ENCODE results near the gene GPSM1.

Gene GPSM1

DNA sequence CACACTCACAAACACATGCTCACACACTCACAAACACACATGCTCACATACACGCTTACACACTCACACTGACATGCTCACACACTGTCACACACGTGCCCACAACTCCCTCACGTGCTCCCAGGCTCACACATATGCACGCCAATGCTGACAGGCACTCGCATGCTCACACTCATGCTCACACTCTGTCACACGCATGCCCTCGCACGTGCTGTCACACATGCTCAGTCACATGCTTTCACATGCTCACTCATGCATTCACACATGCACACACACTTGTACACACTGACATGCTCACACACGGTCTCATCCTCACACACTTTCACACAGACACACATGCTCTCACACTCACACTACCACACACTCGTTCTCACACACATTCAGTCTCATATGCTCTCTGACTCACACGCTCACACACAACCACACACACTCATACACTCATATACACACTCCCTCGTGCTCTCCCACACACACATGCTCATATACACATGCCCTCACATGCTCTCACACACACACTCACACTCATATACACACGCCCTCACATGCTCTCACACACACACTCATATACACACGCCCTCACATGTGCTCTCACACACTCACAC lies 33.8 kb upstream of the GPSM1 start:
- TF ChIP-seq CTCF (IDR thresholded peaks at IDR 0.05; ENCODE audit: insufficient read depth, low read length, poor library complexity, severe bottlenecking), result no peak
- Histone ChIP-seq H3K36me3 (ENCODE audit: control insufficient read depth, insufficient read depth, low read length) (no peaks in the 10 kb centered on the region), H3K27me3 (replicated peaks; ENCODE audit: control insufficient read depth, insufficient read depth, low read length) (no peaks in the 10 kb centered on the region; the same call in 1 of the 2 replicates), H3K4me3 (replicated peaks; ENCODE audit: low read depth, low read length) (no peak overlapping the region)
- DNase-seq (ENCODE audit: extremely low read depth, insufficient read length), result no peak

DNA sequence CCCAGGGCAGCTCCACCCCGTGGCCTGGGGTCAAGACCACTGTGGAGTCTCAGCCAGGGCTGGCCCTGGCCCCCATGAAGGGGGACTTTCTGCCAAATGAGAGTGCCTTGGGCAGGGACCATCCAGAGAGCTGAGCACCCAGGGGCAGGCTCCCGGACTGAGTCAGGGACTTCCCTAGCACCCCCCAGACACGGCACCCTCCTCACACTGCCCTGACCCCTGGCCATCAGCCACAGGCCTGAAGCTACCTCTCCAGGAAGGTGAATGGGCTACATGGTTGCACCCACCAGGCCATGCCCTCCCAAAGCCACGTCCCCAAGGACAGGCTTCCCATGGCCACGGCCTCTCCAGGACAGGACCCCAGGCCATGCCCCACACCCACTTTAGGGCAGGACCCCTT lies 32.9 kb upstream of the GPSM1 start:
- Histone ChIP-seq H3K4me3 (replicated peaks; ENCODE audit: low read depth, low read length) (no peak overlapping the region), H3K36me3 (ENCODE audit: control insufficient read depth, insufficient read depth, low read length) (no peaks in the 10 kb centered on the region), H3K27me3 (replicated peaks; ENCODE audit: control insufficient read depth, insufficient read depth, low read length) (no peaks in the 10 kb centered on the region; the same call in 1 of the 2 replicates)
- DNase-seq (ENCODE audit: extremely low read depth, insufficient read length), result no peak
- TF ChIP-seq CTCF (IDR thresholded peaks at IDR 0.05; ENCODE audit: insufficient read depth, low read length, poor library complexity, severe bottlenecking), result no peak

- no peaks in the 10 kb centered on the region; the same call in 1 of the 2 replicates for H3K27me3 ChIP-seq (replicated peaks; ENCODE audit: control insufficient read depth, insufficient read depth, low read length)
- no peak for DNase-seq (ENCODE audit: extremely low read depth, insufficient read length)
- H3K4me3 ChIP-seq (replicated peaks; ENCODE audit: low read depth, low read length), result no peak overlapping the region
- H3K36me3 ChIP-seq (ENCODE audit: control insufficient read depth, insufficient read depth, low read length), result no peaks in the 10 kb centered on the region
- TF ChIP-seq CTCF (IDR thresholded peaks at IDR 0.05; ENCODE audit: insufficient read depth, low read length, poor library complexity, severe bottlenecking), result no peak
Measured at GRCh38 chr9:136295055-136295454, 32.3 kb upstream of the GPSM1 start.

GRCh38 chr9:136295542-136296433 lies 31.6 kb upstream of the GPSM1 start:
- H3K36me3 ChIP-seq (ENCODE audit: control insufficient read depth, insufficient read depth, low read length), result no peaks in the 10 kb centered on the region
- DNase-seq (ENCODE audit: extremely low read depth, insufficient read length), result no peak
- no peak for TF ChIP-seq CTCF (IDR thresholded peaks at IDR 0.05; ENCODE audit: insufficient read depth, low read length, poor library complexity, severe bottlenecking)
- no peak overlapping the region for H3K4me3 ChIP-seq (replicated peaks; ENCODE audit: low read depth, low read length)
- H3K27me3 ChIP-seq (replicated peaks; ENCODE audit: control insufficient read depth, insufficient read depth, low read length), result no peaks in the 10 kb centered on the region; the same call in 1 of the 2 replicates

GRCh38 chr9:136296434-136297015 lies 30.8 kb upstream of the GPSM1 start:
- no peaks in the 10 kb centered on the region for H3K36me3 ChIP-seq (ENCODE audit: control insufficient read depth, insufficient read depth, low read length)
- TF ChIP-seq CTCF (IDR thresholded peaks at IDR 0.05; ENCODE audit: insufficient read depth, low read length, poor library complexity, severe bottlenecking), result no peak
- no peaks in the 10 kb centered on the region; the same call in 1 of the 2 replicates for H3K27me3 ChIP-seq (replicated peaks; ENCODE audit: control insufficient read depth, insufficient read depth, low read length)
- H3K4me3 ChIP-seq (replicated peaks; ENCODE audit: low read depth, low read length), result no peak overlapping the region
- no peak for DNase-seq (ENCODE audit: extremely low read depth, insufficient read length)

All from GM06990 (cell line).